SU-DHL-6 (cell line): ENCODE data around the gene MMRN1.

Source experiments
- EZH2phosphoT487 ChIP-seq: fragments of 200-600 bp; sonication (generic), shearing (Covaris generic); conservative IDR thresholded peaks from 2 replicates; pipeline ENCODE4 v1.6.1; 2018; ENCODE audit warnings: mild to moderate bottlenecking, antibody characterized with exemption, low read length, moderate library complexity, mixed read lengths
- TF ChIP-seq, protein P1 (sequence below): fragments of 200-600 bp; sonication (generic); IDR thresholded peaks from one replicate; pipeline ENCODE4 v1.5.1; 2017; ENCODE audit warnings: antibody characterized with exemption, mild to moderate bottlenecking, low read length, moderate library complexity; ENCODE audit not compliant: insufficient read depth, poor library complexity, severe bottlenecking

DNA sequence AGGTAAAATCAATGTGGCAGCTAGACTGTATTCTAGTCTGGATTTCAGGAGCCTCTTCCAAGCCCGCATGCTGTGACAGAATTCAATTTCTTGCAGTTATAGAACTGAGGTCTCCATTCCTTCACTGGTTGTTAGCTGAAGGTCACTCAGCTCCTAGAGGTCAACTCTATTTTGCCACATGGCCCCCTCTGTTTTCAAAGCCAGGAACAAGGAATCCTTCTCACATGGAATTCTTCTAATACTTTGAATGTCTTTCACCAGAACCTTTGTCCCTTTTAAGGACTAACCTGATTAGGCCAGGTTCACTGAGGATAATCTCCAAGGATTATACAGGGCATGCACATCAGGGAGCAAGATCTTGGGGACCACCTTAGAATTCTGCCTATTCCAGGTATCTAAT, 23.4 kb upstream of the MMRN1 start:
- TF ChIP-seq, protein P1, sequence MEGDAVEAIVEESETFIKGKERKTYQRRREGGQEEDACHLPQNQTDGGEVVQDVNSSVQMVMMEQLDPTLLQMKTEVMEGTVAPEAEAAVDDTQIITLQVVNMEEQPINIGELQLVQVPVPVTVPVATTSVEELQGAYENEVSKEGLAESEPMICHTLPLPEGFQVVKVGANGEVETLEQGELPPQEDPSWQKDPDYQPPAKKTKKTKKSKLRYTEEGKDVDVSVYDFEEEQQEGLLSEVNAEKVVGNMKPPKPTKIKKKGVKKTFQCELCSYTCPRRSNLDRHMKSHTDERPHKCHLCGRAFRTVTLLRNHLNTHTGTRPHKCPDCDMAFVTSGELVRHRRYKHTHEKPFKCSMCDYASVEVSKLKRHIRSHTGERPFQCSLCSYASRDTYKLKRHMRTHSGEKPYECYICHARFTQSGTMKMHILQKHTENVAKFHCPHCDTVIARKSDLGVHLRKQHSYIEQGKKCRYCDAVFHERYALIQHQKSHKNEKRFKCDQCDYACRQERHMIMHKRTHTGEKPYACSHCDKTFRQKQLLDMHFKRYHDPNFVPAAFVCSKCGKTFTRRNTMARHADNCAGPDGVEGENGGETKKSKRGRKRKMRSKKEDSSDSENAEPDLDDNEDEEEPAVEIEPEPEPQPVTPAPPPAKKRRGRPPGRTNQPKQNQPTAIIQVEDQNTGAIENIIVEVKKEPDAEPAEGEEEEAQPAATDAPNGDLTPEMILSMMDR = no peak
- no peak for TF ChIP-seq EZH2phosphoT487
